Esophagus squamous epithelium (tissue), 5 donors: Measurements from ENCODE around the gene PSMD2. TPM values are rescaled to one million over a fixed set of nuclear protein-coding genes. Genes with fewer than 3 reads are reported as not detected.
A peak's percentile ranks its signal among the peaks of the same experiment; 100 is the strongest.

Experiments used
- DNase-seq: peaks from one replicate; lab custom pipeline; 2025; lab: John Stamatoyannopoulos, UW
- H3K27ac ChIP-seq, 4 donors: fragments of 200-600 bp; sonication (generic); one replicate each; pipeline ENCODE4 v1.5.1; 2016 to 2019; ENCODE audit warnings: mild to moderate bottlenecking in 1 of 4
- H3K27me3 ChIP-seq, 4 donors: fragments of 200-600 bp; sonication (generic); 1 replicate in 3 of 4; 2 replicates in 1 of 4; pipeline versions ENCODE4 v1.5.1 to v1.6.0; 2017 to 2021; ENCODE audit warnings: antibody characterized with exemption in 1 of 4
- H3K36me3 ChIP-seq, 3 donors: fragments of 200-600 bp; sonication (generic); one replicate each; pipeline ENCODE4 v1.5.1; 2016 to 2019
- H3K4me1 ChIP-seq, 3 donors: fragments of 200-600 bp; sonication (generic); one replicate each; pipeline ENCODE4 v1.5.1; 2017 to 2019
- H3K4me3 ChIP-seq, 4 donors: fragments of 200-600 bp; sonication (generic); 1 replicate in 3 of 4; 2 replicates in 1 of 4; pipeline ENCODE4 v1.5.1; 2016 to 2019; ENCODE audit warnings: mild to moderate bottlenecking in 2 of 4, moderate library complexity in 1 of 4
- H3K9me3 ChIP-seq, 3 donors: fragments of 200-600 bp; sonication (generic); one replicate each; pipeline ENCODE4 v1.5.1; 2016 to 2019
- POLR2A ChIP-seq, 4 donors: fragments of 450-650 bp; IDR thresholded peaks; one replicate each; pipeline ENCODE4 v1.6.1; 2017; ENCODE audit warnings: antibody characterized with exemption in 4 of 4, mild to moderate bottlenecking in 4 of 4, moderate library complexity in 3 of 4
- WGBS, 2 donors: methylation state at CpG; one replicate each; pipeline ENCODE4 v1.1.5; 2018; 5-methylcytosine and 5-hydroxymethylcytosine counted together
- intact Hi-C: fragments of 100-400 bp; cut with DNase I; formaldehyde crosslinking; loops from one replicate; pipeline ENCODE4 v1.15.0; 2022
- total RNA-seq, 4 donors: library from RNA; depleted of rRNA; stranded (reverse); fragments of >200 nt; gene quantifications; one replicate each; pipeline ENCODE4 v1.1.0, GENCODE V29; 2016
- TF ChIP-seq, protein P1 (sequence below), 6 experiments: fragments of 450-650 bp in 4 of 6; fragments of 200-600 bp in 2 of 6; sonication (generic) in 2 of 6; IDR thresholded peaks; one replicate each; pipeline ENCODE4 v1.5.1; 2016 to 2019; ENCODE audit warnings: antibody characterized with exemption in 6 of 6, mild to moderate bottlenecking in 4 of 6, moderate library complexity in 4 of 6
- donor health status: DM: yes; HTN: yes; CAD: no.

The PSMD2 gene
- total RNA-seq, 4 donors from 2014 or later = 209 to 362 (median 235) TPM

DNA sequence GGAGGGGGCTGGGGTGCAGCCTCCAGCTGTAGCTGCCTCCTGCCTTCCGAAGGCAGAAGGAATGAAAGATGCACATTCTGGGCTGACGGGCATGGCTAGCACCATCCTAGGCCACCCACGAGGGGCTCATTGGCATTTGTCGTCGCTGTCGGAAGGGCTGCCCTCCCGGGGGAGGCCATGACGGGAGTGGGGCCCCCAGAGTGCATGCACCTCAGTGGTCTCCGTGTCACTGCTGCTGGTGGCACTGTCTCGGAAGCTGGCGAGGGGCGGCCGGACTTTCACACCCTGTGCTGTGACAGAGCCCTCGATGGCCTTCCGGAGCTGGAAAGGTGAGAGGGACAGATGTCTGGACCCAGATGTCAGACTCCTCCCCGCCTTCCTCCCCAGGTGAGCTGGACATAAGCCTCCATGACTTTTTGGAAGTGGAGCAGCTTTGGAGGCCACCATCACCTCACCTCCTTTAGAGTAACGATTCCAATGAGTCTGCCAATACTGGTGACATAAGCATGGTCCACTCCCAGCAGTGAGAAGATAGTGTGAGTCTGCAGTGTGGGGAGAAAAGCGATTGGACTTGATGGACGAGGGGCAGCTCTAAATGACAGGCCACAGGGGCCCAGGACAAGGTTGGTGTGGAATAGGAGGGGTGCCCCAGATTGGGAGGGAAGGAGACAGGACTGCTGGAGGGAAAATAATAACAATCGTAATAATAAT, 47.6 kb downstream of the PSMD2 start:
- Histone ChIP-seq H3K4me3 (no peak overlapping the region), H3K9me3 (no peaks in the 10 kb centered on the region), H3K27ac (peak overlapping the region in 2 of 4 donors; percentile 44 to 64), H3K27me3 (no peaks in the 10 kb centered on the region), H3K4me1 (peaks cover 11 to 58% (median 19%) of the 10 kb centered on the region in 3 donors), H3K36me3 (peaks cover 4 to 48% (median 5%) of the 10 kb centered on the region in 3 donors)
- no peak for DNase-seq
- TF ChIP-seq POLR2A (IDR thresholded peaks at IDR 0.05) = no peak
- TF ChIP-seq, protein P1, sequence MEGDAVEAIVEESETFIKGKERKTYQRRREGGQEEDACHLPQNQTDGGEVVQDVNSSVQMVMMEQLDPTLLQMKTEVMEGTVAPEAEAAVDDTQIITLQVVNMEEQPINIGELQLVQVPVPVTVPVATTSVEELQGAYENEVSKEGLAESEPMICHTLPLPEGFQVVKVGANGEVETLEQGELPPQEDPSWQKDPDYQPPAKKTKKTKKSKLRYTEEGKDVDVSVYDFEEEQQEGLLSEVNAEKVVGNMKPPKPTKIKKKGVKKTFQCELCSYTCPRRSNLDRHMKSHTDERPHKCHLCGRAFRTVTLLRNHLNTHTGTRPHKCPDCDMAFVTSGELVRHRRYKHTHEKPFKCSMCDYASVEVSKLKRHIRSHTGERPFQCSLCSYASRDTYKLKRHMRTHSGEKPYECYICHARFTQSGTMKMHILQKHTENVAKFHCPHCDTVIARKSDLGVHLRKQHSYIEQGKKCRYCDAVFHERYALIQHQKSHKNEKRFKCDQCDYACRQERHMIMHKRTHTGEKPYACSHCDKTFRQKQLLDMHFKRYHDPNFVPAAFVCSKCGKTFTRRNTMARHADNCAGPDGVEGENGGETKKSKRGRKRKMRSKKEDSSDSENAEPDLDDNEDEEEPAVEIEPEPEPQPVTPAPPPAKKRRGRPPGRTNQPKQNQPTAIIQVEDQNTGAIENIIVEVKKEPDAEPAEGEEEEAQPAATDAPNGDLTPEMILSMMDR (IDR thresholded peaks at IDR 0.05) = no peak
- WGBS, 2 donors = 93 to 94% methylated on average over 7 to 12 of the region's 20 CpGs
- intact Hi-C loops = no loop called here

DNA sequence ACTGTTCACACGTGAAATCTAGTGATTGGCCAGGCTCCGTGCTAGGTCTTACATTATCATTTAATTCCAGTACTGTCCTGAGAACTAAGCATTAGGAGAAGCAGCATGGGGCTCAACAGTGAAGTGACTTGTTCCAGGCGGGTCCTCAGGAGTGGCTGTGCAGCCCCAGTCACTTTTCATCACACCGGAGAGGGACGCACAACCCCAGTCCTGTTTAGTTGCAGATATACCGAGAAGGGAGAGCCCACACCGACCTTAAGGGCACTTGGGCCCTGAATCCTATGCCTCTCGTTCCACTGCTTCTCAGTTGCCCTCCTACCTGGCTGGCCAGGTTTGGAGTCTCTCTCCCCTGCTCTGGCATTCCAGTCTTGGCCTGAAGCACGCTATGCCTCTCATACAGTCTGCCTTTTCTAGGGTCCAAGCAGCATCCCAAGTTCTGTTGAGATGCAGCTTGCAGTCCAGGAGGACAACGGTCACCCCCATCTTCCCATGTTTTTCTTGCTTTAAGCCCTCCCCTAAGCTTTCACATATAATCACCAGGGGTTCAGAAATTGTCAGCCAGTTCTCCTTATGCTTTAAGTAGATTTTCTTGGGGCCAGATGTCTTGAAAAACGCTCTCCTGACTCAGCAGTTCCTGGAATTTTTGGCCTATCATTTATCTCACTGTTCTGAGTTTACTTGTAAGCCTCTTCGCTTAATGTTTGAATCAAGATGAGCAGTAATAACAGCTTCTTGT, 48.4 kb downstream of the PSMD2 start:
- WGBS, 2 donors = 74 to 77% methylated on average over 12 of the region's 12 CpGs
- Histone ChIP-seq H3K4me3 (no peak overlapping the region), H3K4me1 (peaks cover 5 to 58% (median 17%) of the 10 kb centered on the region in 3 donors), H3K36me3 (peaks cover 4 to 40% (median 5%) of the 10 kb centered on the region in 3 donors), H3K27me3 (no peaks in the 10 kb centered on the region), H3K27ac (no peak overlapping the region), H3K9me3 (no peaks in the 10 kb centered on the region)
- no peak for TF ChIP-seq POLR2A (IDR thresholded peaks at IDR 0.05)
- TF ChIP-seq, protein P1 (IDR thresholded peaks at IDR 0.05) = no peak
- no peak for DNase-seq
- intact Hi-C loops = no loop called here

DNA sequence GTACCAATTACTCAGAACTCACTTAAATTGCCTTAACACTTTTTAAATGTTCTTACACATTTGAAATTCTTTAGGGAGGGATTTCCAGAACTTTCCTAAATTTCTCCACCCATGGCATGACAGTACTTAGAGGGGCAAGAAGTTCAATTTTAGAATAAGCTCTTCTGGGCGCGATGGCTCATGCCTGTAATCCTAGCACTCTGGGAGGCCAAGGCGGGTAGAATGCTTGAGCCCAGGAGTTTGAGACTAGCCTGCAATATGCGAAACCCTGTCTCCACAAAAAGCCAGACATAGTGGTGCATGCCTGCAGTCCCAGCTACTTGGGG, 49.0 kb downstream of the PSMD2 start:
- TF ChIP-seq POLR2A (IDR thresholded peaks at IDR 0.05) = no peak
- TF ChIP-seq, protein P1 (IDR thresholded peaks at IDR 0.05) = no peak
- 60 to 87% methylated on average over 1 to 4 of the region's 4 CpGs for WGBS, 2 donors

DNA sequence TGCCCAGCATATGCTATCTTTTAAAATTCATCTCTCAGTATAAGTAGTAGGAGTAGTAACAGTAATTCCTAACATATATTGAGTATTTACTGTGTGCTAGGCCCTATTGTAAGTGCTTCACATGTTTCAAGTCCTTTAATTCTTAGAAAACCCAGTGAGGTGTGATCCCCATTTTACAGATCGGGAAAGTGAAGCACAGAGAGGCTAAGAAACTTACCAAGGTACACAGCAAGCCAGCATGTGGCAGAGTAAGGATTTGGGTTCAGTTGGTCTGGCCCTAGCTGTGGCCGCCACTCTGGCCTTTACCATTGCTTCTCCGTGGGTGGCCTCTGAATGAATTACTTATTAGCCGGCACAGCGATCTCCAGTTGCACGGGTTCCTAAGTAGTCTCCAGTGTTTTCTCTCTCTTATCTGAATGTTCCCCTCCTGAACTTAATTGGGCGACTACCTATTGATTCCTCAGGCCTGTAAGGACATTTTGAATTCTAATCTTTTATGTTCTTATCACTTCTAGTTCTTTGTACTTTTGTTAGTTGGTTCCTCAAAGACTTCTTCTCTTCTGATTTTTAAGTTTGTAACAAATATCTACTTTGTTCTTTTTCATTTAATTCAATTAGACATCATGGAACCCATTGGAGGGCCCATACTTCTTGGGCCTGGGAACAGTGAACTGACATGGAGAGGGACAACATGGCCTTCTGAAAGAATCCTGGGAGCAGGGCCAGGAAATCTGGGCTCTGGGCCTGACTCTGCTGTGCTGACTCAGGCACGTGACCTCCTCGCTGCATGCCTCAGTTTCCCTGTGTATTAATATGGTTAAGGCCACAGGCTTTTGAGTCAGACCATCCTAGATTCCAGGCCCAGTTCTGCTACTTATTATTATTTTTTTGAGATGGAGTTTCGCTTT, 50.8 kb downstream of the PSMD2 start:
- no peaks in the 10 kb centered on the region for H3K27me3 ChIP-seq
- intact Hi-C loops = loop anchor here (10.0 kb wide), 1 partner anchor 45 kb away; no protein-coding TSS in a partner anchor
- no peaks in the 10 kb centered on the region for H3K9me3 ChIP-seq
- H3K36me3 ChIP-seq = peaks cover 0 to 18% (median 0%) of the 10 kb centered on the region in 3 donors
- no peak overlapping the region for H3K27ac ChIP-seq
- peaks cover 0 to 45% (median 12%) of the 10 kb centered on the region in 3 donors for H3K4me1 ChIP-seq
- TF ChIP-seq, protein P1 (IDR thresholded peaks at IDR 0.05) = no peak
- no peak for TF ChIP-seq POLR2A (IDR thresholded peaks at IDR 0.05)
- DNase-seq = no peak
- no peak overlapping the region for H3K4me3 ChIP-seq
- 91 to 93% methylated on average over 10 of the region's 10 CpGs for WGBS, 2 donors

More for the DNA sequence above, 49.0 kb downstream of the PSMD2 start:
- no peak overlapping the region for H3K27ac ChIP-seq
- H3K9me3 ChIP-seq = no peaks in the 10 kb centered on the region
- no peak overlapping the region for H3K4me3 ChIP-seq
- H3K27me3 ChIP-seq = no peaks in the 10 kb centered on the region
- H3K36me3 ChIP-seq = peaks cover 3 to 34% (median 4%) of the 10 kb centered on the region in 3 donors
- intact Hi-C loops = no loop called here
- peaks cover 3 to 55% (median 14%) of the 10 kb centered on the region in 3 donors for H3K4me1 ChIP-seq
- no peak for DNase-seq
